ENCODE data around the gene LRMDA.

Gene LRMDA

DNA sequence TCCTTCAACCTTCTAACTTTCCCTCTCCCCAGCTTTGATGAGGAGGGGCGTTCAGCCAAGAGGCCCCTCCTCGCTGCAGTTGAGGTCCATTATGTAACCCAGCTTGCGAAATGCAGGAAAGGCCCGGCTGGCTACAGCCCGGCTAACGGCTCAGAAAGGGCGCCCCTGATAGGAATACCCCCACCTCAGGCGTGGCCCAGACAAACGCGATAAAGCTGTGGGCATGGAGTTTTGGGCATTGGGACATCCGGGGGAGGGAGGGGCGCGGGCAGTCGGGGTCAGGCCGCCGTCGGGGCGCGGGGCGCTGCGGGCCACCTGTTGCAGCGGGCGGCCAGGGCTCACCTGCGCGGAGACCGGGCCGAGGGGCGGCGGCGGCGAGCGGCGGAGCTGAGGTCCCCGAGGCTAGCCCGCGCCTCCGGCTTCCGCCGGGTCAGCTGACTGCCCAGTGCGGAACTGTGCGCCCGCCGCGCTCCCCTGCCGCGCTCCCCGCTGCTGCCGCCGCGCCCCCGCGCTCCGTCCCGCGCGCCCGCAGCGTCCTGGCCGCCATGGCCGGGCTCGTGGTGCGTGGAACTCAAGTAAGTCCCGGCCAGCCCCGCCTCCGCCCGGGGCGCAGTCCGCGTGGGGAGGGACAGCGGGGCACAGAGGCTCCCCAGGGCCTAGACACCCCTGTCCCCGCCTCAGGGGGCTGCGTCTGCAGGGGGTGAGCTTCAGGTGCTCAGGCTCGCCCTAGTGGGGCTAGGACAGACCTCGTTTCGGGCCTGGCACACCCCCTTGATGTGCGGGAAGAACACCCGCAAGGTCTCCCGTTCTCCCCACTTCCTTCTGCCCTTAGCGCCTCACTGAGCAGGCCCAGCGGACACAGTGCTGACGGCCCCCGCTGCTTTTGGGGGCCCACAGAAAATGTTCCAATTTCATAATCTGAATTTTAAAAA is at the start of gene LRMDA:
LRMDA (plus strand) TSS at position 445 of the 932 bp plus-strand sequence.
- DNase-seq = peak in 1 of 2 donors; percentile 45

DNA sequence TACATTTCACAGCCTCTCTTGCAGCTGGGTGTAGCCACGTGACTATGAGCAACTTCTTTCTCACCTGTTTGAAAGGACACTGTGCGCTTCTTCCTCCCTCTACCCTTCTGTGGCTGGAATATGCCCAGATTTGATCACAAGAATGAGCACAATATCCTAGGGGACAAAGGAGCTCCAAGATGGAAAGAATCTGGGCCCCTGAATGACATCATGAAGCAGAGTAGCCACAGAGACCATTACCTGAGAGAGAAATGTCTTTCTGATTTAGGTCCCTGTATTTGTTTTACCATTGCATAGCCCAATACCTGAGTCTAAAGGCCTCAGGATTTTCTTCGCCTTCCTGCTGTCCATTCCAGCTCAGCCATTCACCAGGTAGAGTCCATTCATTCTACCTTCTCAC is 45.3 kb upstream of the LRMDA start:
- DNase-seq = no peak

DNA sequence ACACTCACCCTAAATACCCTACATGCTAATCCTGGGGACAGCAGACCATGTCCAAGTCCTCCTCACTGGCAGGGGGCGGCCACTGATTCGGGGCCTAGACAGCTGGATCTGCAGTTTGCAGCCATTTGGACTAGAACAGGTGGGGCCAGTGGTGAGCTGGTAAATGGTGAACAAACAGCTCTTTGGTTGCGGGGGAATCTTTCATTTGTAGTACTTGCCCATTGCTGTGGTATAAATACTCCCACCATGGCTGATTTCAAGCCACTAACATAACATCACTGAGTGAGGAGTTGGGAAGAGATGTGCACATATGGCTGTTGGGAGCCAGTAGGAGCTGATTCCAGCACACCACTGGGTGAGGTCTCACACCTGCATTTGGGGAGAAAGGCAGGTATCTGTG is 43.3 kb upstream of the LRMDA start:
- no peak for DNase-seq

DNA sequence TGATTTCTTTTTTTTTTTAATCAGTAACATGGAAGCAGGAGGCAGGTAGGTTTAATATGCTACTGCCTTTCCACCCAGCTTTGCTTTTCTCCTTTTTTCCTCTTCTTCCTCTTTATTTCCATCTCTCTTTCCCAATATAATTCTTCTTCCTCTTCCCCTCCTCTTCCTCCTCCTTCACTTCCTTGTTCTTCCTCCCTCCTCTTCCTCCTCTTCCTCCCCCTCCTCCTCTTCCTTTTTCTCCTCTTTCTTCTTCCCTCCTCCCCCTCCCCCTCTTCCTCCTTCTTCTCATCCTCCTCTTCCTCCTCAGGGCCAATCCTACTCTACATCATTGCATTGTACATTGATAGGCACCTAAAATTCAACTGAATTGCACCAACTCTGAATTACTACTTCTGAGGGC is 41.2 kb upstream of the LRMDA start:
- DNase-seq = no peak

DNA sequence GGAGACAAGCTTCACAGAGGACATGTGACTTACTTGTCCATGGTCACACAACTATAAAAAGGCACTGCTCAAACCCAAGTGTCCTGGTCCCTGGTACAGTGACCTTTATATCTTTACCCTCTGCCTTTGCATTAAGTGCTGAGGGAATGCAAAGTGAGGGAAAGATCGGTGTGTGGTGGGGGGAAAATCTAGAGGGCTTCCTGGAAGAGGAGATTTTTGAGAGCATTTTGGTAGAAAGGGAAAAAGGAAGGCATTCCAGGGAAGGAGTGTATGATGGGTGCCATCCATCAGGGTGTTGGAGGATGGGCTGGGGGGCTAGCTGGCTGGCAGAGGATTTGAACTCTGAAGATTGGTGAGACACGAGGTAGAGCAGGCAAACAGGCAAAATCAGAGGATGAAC is 39.2 kb upstream of the LRMDA start:
- no peak for DNase-seq

DNA sequence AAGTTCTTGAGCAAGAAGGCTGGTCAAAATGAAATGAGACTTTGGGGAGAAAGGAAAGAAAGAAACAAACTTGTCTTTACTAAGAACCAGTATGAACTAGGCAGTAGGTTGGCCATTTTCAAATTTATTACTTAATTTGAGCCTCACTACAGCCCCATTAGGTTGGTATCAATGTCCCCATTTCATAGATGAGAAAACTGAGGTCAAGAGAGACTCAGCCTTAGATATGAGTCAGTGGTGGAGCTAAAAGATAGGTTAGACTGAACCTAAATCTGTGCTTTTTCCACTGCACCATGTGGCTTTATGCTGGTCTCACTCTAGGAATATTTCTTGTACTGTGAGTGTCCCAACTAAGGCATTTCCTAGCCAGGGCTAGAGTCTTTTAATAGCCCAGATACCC is 38.7 kb upstream of the LRMDA start:
- no peak for DNase-seq

DNA sequence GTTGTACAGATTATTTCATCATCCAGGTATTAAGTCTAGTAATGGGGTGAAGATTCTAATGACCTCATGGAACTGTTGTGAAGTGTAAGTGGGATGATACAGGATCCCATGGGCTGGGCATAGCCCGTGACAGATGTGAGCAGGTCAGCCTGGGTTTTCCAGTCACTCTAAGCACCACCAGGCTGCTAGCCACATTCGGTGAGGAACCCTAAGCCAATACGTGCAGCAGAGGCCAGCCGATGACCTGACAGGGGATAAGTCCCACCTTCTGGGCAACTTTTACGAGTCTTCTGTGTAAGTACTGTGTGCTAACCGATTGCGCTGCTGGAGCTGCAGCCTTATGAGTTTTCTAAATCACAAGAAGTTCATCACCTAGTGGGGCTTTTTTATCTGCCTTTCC is 37.2 kb upstream of the LRMDA start:
- DNase-seq = no peak

DNA sequence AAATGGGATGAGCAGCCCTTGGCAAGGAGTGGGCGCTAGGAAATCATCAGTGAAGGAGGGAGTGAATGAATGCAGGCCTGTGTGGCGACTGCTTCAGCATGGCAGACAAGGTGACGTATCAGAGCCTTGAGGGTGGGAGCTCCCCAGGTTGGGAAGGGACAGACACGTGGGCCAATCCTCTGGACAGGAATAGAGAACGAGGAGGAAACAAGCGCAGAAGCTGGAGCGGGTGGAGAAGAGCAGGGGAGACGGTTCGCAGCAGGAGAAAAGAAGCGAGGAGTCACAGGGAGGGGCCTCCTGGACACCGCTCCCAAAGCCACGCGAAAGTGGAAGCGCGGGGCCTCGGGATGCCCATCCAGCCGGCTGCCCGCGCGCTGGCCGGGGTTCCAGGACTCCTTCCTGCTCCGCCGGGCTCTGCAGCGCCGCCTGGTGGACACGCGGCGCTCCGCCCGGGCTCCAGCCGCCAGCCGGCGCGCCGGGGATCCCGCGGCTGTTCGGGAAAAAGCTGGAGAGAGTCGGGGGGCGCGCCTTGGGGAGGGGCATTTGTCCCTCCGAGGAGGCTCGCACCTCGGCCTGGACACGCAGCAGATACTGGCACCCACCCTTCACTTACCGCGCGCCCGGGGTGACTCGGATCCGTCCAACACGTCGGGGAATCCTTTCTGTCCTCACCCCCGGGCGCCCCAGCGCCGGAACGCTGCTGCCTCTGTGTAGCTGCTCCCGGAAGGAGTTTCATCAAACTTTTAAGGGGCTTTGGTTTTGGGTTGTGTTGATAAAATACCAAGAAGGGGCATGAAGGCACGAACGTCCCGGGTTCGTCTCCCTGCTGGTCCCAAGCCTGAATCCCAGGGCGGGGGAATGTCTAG is 36.1 kb upstream of the LRMDA start:
- DNase-seq = no peak

DNA sequence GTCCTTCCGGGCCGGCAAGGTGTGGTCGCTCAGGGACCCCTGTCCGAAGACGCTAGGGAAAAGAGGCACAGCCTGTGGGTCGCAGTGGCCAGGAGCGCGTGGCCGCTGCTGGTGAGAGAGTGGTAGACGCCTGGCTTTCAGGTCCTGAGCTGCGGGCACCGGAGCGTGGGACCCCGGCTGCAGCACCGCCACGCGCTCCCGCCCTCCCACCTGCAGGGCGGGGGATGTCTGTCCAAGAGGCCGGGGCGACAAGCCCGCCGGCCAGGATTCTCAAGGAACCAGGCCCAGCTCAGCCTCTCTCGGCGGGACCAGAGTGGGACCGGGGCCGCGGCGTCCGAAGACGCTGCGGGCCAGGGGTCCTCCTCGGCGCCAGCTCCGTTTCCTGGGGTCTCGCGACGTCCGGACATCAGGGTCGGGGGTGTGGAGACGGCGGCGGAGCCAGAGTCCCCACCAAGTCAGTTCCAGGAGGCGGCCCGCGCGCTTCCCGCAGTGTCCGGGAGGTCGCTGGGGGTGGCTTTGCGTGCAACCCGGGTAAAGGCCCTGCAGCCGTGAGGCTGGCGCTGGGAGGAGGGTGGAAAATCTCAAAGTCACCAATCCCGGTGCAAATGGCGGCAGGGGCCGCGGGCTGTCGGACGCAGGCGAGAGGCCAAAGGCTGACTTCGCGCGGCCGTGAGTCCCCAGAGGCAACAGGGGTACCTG is 35.3 kb upstream of the LRMDA start:
- no peak for DNase-seq

DNA sequence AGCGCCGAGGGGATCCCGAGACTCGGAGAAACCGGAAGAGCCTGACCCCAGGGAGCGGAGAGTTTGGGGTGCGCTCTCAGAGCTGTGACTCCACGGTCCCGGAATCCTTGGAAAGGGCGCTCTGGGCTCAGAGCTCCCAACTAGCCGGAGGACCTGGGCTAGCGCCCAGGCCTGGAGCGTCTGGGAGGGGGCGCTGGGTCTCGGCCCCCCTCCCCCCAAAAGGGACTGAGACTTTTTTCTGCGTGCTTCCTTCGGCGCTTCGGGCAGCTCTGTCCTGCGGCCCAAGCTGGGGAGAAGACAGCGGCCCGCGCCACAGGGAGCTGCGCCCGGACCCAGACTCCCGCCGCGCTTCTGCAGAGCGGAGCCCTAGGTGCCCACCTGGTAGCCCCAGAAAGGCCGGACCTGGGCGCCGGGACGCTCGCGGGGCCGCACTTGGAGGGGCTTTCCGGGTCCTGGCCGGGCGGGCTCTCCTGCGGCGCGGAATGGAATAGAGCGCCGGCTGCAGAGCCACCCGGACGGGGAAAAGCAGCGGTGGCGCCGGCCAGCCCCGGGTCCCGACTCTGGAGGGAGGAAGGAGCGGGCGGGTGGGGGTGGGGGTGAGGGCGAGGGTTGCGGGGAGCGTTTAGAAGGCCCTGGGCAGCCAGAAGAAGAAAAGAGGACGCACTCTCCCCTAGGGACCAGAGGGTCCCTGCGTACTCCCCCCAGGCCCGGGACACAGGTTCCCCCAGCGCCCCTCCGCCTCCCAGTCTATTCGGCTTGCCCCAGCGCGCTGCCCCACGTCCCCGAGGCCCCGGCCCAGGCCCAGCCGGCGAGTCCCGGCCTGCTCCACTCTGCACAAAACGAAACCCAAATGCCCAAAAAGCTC is 34.6 kb upstream of the LRMDA start:
- no peak for DNase-seq

DNA sequence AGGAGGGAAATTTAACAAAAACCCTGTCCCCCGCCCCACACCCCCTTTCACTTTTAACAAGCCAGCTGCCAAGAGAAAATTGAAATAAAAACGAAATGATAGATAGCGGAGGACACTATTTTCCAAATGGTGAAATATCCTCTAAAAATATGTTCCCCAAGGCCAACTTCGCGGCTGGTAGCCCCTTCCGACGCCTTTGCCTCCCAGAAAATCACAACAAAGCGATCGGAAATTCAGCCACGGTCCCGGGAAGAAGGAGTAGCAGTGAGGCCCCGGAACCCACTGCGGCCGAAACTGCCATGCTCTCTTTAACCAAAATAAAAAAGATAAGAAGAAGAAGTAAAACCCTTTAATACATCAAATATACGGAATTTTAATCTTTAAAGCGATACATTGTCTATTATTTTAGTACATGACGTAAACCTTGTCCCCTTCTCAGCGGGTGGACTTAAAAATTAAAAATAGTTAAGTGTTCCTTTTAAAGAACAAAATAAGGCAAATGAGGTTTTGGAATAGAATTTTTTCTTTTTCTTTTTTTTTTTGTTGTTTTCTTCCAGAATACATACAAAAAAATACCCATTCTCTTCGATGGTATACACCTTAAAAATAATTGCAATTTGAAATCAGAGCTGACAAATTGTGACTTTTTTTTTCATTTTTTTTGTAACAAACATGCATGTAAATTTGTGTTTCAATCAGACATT is 33.8 kb upstream of the LRMDA start:
- DNase-seq = no peak

DNA sequence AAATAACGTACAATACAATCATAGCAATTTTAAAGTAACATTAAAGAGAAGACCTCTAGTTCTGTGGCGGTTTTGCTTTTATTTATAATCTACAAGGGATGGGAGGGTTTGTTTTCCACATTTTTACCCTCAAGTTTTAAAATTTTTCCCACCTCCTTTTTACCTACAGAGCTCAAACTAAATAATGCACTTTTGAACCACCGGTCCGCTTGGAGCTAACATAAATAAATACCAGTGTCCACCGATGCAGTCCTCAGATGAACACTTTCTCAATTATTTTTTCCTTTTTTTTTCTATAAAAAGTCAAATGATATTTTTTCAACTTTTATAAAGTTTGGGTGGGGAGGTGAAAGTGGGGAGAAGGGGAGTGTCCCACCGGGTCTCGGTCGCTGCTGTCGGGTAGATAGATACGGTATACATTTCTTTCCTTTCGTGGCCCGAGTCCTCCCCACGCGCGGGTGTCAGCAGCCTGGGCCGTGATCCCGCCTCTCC is 33.2 kb upstream of the LRMDA start:
- DNase-seq = no peak

DNA sequence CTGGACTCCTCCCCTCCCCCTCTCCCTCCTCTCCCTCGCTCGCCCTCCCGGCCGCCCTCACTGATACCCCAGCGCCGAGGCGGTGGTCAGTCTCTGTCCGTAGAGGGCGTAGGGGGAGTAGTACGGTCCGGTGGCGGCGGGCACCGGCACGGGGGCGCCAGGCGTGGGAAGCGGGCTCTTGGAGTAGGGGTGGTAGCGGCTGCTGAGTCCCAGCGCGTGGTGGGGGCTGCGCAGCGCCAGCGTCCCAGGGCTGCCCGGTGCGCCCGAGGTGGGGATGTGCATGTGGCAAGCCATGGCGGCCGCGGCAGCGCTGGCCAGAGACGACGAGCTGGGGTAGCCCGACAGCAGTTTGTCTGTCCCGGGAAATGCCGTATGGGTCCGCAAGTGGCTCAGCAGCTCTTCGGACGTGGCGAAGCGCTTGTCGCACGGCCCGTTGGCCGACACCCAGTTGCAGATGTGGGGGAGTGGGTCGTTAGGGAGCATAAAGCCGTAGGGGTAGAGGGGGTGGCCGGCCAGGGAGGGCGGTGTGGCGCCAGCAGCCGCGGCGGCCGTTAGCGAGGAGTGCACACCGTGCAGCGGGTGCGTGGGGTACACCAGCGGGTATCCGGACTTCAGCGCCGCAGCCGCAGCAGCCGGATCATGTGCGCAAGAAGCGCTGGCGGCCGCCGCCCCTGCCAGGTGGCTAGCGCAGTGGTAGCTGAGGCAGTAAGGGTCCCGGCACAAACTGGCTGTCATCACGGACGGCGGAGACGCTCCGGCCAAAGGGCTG is 32.5 kb upstream of the LRMDA start:
- DNase-seq = no peak

DNA sequence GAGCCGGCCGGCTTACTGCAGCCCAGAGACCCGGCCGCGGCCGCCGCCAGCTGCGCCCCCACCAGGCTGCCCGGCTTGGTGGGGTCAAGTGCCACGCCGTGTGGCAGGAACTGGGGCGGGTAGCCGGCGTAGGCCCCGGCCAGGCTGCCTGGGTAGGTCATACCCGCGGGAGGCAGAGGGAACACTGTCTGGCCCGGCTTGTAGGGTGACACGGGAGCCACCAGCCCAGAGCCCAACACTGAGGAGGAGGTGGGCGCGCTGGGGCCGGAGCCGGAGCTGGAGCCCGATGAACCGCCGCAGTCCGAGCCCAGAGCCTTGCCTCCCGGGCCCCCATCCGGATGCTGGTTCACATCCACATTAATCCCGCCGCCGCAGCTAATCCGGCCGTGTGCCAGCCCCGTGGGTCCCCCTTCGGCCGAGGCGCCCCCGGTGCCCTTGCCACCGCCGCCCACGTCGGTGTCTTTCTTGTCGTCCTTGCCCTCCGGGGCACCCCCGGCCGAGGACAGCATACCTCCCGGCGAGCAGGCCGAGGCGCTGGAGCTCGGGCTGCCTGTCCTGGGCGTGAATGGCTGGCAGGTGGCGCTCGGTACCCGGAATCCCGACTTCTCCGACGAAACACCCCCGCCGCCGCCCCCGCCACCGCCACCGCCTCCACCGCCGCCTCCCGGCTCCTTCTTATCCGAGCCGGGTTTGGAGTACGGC is 31.8 kb upstream of the LRMDA start:
- peak; percentile 36 to 54 for DNase-seq

DNA sequence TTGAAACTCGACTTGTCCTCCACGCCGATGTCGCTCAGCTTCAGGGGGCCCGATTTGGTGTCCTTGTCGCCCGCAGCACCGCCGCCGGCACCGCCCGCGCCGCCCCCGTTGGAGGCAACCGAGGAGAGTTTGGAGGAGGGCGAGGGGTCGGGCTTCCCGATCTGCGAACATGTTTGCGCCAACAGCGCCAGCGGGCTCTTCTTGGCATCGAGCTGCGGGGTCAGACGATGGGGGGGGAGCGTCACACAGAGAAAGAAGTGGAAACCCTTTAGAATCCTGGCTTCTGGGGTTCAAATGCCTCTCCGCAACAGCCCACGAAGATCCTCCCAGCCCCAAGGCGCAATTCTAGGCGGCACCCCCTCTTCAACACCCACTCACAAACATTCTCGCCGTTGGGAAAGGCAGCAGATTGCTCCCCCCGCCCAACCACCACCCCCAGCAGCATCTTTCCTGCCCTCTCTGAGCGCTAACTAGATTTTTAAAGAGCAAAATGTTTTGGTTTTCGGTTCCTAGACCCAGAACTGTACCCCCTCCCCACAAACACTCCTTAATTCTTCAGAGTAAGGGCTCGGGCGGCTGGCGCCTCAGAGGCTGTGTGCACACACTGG is 31.2 kb upstream of the LRMDA start:
- no peak for DNase-seq

DNA sequence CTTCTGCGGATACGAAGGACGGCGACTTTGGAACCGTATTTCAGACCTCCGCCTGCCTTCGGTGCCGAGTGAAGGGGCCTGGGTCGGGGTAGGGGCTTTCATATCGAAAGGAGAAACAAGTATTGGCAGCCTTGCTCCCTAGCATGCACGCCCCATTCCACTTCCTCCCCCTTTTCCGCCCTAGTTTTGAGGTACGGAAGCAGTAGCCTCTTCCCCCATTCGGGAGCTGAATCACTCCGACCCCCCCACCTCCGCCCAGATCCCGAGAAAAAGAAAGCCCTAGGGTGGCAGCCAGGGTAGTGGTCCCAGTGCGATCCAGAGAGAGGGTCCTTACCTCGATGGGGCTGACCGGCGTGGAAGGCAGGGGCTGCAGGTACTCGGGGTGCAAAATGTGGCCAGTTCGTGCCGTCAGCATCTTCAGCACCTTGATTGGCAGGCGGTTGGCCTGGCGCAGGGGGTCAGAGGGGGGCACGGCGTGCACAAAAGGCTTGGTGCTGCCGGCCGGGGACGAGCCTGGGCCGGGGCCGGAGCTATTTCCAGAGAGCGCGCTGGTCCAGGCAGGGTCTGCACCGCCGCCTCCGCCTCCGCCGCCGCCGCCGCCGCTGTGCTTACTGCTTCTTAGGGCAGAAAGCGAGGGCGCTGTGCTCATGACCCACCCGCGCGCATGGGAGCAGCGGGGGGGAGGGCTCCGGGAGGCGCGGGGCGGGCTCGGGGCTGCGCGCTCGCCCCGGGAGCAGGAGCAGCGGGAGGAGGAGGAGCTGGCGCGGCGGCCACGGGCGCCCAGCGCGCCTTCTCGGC is 30.5 kb upstream of the LRMDA start:
- DNase-seq = no peak

DNA sequence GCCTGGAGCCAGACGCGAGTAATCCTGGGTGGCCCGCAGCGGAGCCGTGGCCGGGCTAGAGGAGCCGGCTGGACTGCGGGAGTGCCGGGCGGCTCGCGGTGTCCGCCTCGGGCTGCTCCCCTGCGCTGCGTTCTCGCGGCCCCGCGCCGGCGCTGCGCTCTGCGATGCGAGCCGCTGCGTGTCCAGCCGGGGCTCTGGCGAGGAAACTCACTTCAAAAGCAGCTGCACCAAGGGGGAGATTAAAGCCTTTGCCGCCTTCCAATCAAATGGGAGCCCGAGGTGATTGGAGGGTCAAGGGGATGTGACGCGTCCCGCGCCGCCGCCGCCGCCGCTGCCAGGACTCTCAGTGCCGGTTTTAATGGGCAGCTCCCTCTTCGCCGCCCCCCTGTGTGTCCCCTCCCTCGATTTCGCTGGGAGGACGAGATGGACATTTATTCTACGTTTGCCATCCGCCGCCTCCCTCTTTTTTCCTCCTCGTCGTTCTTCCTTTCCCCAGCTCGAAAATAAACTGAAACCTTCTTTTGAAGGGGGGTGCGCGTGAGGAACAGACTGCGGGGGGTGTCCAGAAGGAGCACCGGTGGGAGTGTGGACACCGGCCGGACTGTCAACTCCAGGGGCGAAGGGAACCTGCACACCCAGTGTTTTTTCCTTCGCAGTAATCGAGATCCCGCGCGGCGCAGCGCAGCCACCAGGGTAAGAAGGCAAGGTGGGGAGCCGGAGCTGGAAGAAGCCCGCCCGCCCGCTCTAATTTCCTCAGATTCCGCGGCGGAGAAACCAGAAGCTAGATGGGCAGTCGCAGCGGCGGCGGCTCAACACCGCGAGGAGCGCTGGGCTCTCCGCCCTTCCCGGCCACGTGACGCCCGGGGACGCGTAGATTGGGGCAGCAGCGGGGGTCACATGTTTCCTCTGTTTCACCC is 29.6 kb upstream of the LRMDA start, which contains the start of gene ZNF503:
ZNF503 (minus strand) TSS at position 196 of the 917 bp plus-strand sequence. CDS start 345 bp downstream, outside the sequence.
- peak; percentile 32 to 72 for DNase-seq

Data from CD4-positive, alpha-beta T cell treated with Interleukin-1 beta for 1 hour (primary cell).